SK-N-SH (cell line): ENCODE data around the gene RSKR. TPM values are rescaled to one million over a fixed set of nuclear protein-coding genes. Genes with fewer than 3 reads are reported as not detected.

Experiments used
- CTCF ChIA-PET: fragments of 300-600, 350-600 bp; formaldehyde crosslinking; extraction: SDS; loops from one replicate; lab custom pipeline; 2021; lab: Yijun Ruan, JAX
- POLR2A ChIA-PET: fragments of 350-600 bp; sonication (Branson Sonifier 250); formaldehyde crosslinking; extraction: SDS; loops from one replicate; lab custom pipeline; 2020; ENCODE audit warnings: antibody characterized with exemption, inconsistent platforms; lab: Yijun Ruan, JAX
- DNase-seq: peaks from one replicate; pipeline ENCODE4 v3.0.0; 2012
- H2AFZ ChIP-seq: fragments of 200-600 bp; sonication (generic); 2 replicates; pipeline ENCODE4 v1.8.1; 2016; ENCODE audit warnings: antibody characterized with exemption, mild to moderate bottlenecking, low read depth
- H3F3A ChIP-seq: fragments of 200-600 bp; sonication (generic); replicated peaks from 2 replicates; pipeline ENCODE3; 2016; ENCODE audit warnings: antibody characterized with exemption, mild to moderate bottlenecking; ENCODE audit not compliant: insufficient read depth
- H3K27ac ChIP-seq, 2 experiments: fragments of 200-500 bp in 1 of 2; fragments of 200-600 bp in 1 of 2; sonication (Bioruptor generic) in 1 of 2; sonication (generic), shearing (Covaris generic) in 1 of 2; 2 replicates each; pipeline versions ENCODE4 v1.5.1 to v1.6.1; 2014 to 2016; ENCODE audit warnings: low read depth in 2 of 2, inconsistent platforms in 1 of 2, low read length in 1 of 2, mild to moderate bottlenecking in 1 of 2, mixed read lengths in 1 of 2
- H3K27me3 ChIP-seq: fragments of 200-600 bp; sonication (generic), shearing (Covaris generic); 2 replicates; pipeline ENCODE4 v1.6.1; 2016; ENCODE audit warnings: mixed run types; ENCODE audit not compliant: insufficient read depth
- H3K36me3 ChIP-seq, 2 experiments: fragments of 200-500 bp in 1 of 2; fragments of 200-600 bp in 1 of 2; sonication (Bioruptor generic) in 1 of 2; sonication (generic) in 1 of 2; replicated peaks in 1 of 2; 2 replicates each; pipeline versions ENCODE3 to v1.5.1; 2014 to 2016; ENCODE audit warnings: low read length in 1 of 2, mild to moderate bottlenecking in 1 of 2; ENCODE audit not compliant: insufficient read depth in 2 of 2, control insufficient read depth in 1 of 2
- H3K4me1 ChIP-seq, 2 experiments: fragments of 200-500 bp in 1 of 2; fragments of 200-600 bp in 1 of 2; sonication (Bioruptor generic) in 1 of 2; sonication (generic), shearing (Covaris generic) in 1 of 2; 2 replicates each; pipeline versions ENCODE4 v1.5.1 to v1.6.1; 2014 to 2016; ENCODE audit warnings: low read depth in 1 of 2, low read length in 1 of 2, mixed run types in 1 of 2; ENCODE audit not compliant: insufficient read depth in 2 of 2, control insufficient read depth in 1 of 2
- H3K4me2 ChIP-seq: fragments of 200-600 bp; sonication (generic), shearing (Covaris generic); 2 replicates; pipeline ENCODE4 v1.6.1; 2017; ENCODE audit warnings: mixed run types
- H3K4me3 ChIP-seq, 2 experiments: fragments of 200-500 bp in 1 of 2; fragments of 200-600 bp in 1 of 2; sonication (Bioruptor generic) in 1 of 2; sonication (generic), shearing (Covaris generic) in 1 of 2; 2 replicates each; pipeline versions ENCODE4 v1.5.1 to v1.8.1; 2014 to 2016; ENCODE audit warnings: low read depth in 2 of 2, inconsistent platforms in 1 of 2, low read length in 1 of 2, mild to moderate bottlenecking in 1 of 2, mixed read lengths in 1 of 2, moderate library complexity in 1 of 2
- H3K79me2 ChIP-seq: fragments of 200-600 bp; sonication (generic); 2 replicates; pipeline ENCODE4 v1.8.1; 2017; ENCODE audit warnings: mild to moderate bottlenecking; ENCODE audit not compliant: insufficient read depth
- H3K9ac ChIP-seq: fragments of 200-600 bp; sonication (generic); 2 replicates; pipeline ENCODE4 v1.6.1; 2017; ENCODE audit warnings: mixed run types
- H3K9me2 ChIP-seq: fragments of 200-600 bp; sonication (generic); 2 replicates; pipeline ENCODE4 v1.6.1; 2017; ENCODE audit warnings: mixed run types
- H3K9me3 ChIP-seq: fragments of 200-600 bp; sonication (generic); 2 replicates; pipeline ENCODE4 v1.6.1; 2017; ENCODE audit warnings: mixed run types, mild to moderate bottlenecking, moderate library complexity
- H4K20me1 ChIP-seq: fragments of 200-600 bp; sonication (generic); 2 replicates; pipeline ENCODE4 v1.6.1; 2017; ENCODE audit warnings: mild to moderate bottlenecking, mixed run types; ENCODE audit not compliant: insufficient read depth
- CHD2 ChIP-seq: fragments of 150-350 bp; IDR thresholded peaks from 2 replicates; pipeline ENCODE4 v1.6.1; 2018; ENCODE audit warnings: low read length; ENCODE audit not compliant: partially characterized antibody
- CTCF ChIP-seq: fragments of 200-600 bp; sonication (generic); IDR thresholded peaks from 2 replicates; pipeline ENCODE4 v1.6.1; 2017; ENCODE audit warnings: antibody characterized with exemption, mild to moderate bottlenecking, moderate library complexity
- FOXJ3 ChIP-seq: sonication (generic); formaldehyde crosslinking; IDR thresholded peaks from 2 replicates; pipeline ENCODE4 v1.5.1; 2020; ENCODE audit warnings: mild to moderate bottlenecking, missing genetic modification reagents
- FOXM1 ChIP-seq: IDR thresholded peaks from 2 replicates; pipeline ENCODE4 v1.4.0; 2012; ENCODE audit warnings: low read depth, mild to moderate bottlenecking
- GATA2 ChIP-seq: sonication (generic); formaldehyde crosslinking; IDR thresholded peaks from 2 replicates; pipeline ENCODE4 v1.5.0; 2020; ENCODE audit warnings: mild to moderate bottlenecking, missing genetic modification reagents
- NFIC ChIP-seq: IDR thresholded peaks from 2 replicates; pipeline ENCODE4 v1.4.0; 2012; ENCODE audit warnings: borderline replicate concordance
- NRF1 ChIP-seq: IDR thresholded peaks from 2 replicates; pipeline ENCODE4 v1.6.1; 2012; ENCODE audit warnings: low read depth, mild to moderate bottlenecking, low read length
- PBX3 ChIP-seq: IDR thresholded peaks from 2 replicates; pipeline ENCODE4; 2012
- POLR2AphosphoS5 ChIP-seq: IDR thresholded peaks from 2 replicates; pipeline ENCODE4 v1.6.1; 2012; ENCODE audit warnings: low read depth, low read length
- REST ChIP-seq: IDR thresholded peaks from 2 replicates; pipeline ENCODE4 v1.6.1; 2012; ENCODE audit warnings: mild to moderate bottlenecking, low read depth, low read length, moderate library complexity
- RFX5 ChIP-seq: IDR thresholded peaks from 2 replicates; pipeline ENCODE4 v1.6.1; 2012; ENCODE audit warnings: mild to moderate bottlenecking, improper control_type of control experiment, low read length
- SIN3A ChIP-seq: IDR thresholded peaks from 2 replicates; pipeline ENCODE4 v1.6.1; 2012; ENCODE audit warnings: low read depth, mild to moderate bottlenecking, low read length, moderate library complexity, borderline replicate concordance
- TAF1 ChIP-seq: IDR thresholded peaks from 2 replicates; pipeline ENCODE4 v1.6.1; 2012; ENCODE audit warnings: low read depth, mild to moderate bottlenecking, low read length, moderate library complexity, borderline replicate concordance
- USF2 ChIP-seq: fragments of 150-350 bp; IDR thresholded peaks from 2 replicates; pipeline ENCODE4 v1.6.1; 2017; ENCODE audit warnings: antibody characterized with exemption, low read length, low read depth, borderline replicate concordance
- YY1 ChIP-seq: IDR thresholded peaks from 2 replicates; pipeline ENCODE4 v1.4.0; 2012; ENCODE audit warnings: low read depth, mild to moderate bottlenecking
- WGBS: methylation state at CpG from one replicate; pipeline ENCODE4 v1.1.6; 2017; ENCODE audit warnings: low lambda C conversion rate; 5-methylcytosine and 5-hydroxymethylcytosine counted together
- polyA plus RNA-seq, 3 experiments: library from polyadenylated mRNA; depleted of rRNA; stranded (reverse); fragments of >200 nt; gene quantifications; 2 replicates each; pipeline ENCODE4 v1.2.3, GENCODE V29; 2012

Gene RSKR
- polyA plus RNA-seq, 1 of the 3 experiments (the other 2 are of a cell fraction): 7.9 TPM

- POLR2A ChIA-PET: no interaction called here
- H3F3A ChIP-seq: no peaks in the 10 kb centered on the region
These were observed 8.2 kb upstream of the RSKR start for GRCh38 chr17:28622186-28622585.

GRCh38 chr17:28620010-28620409 is 6.0 kb upstream of the RSKR start:
- no peak for DNase-seq
- H3K4me1 ChIP-seq: no peaks in the 10 kb centered on the region
- H3K9ac ChIP-seq: no peak overlapping the region
- no peaks in the 10 kb centered on the region for H3F3A ChIP-seq
- no peaks in the 10 kb centered on the region; the same call in 1 of the 2 replicates for H3K79me2 ChIP-seq
- no peak overlapping the region for H2AFZ ChIP-seq
- TF ChIP-seq TAF1 (no peak), NFIC (no peak), GATA2 (CRISPR knock-in tag) (no peak), CHD2 (no peak), NRF1 (no peak), FOXM1 (no peak), SIN3A (no peak), USF2 (no peak), POLR2AphosphoS5 (no peak), REST (no peak), CTCF (no peak), YY1 (no peak), FOXJ3 (no peak)
- POLR2A ChIA-PET: no interaction called here
- H3K27me3 ChIP-seq: no peaks in the 10 kb centered on the region
- H3K9me3 ChIP-seq: no peaks in the 10 kb centered on the region
- no peaks in the 10 kb centered on the region for H4K20me1 ChIP-seq
- WGBS: 66% methylated on average over 2 of the region's 2 CpGs
- CTCF ChIA-PET: interaction anchor here (7.0 kb wide), 1 partner anchor 8 kb away, joined by 37 read pairs; no protein-coding TSS in a partner anchor
- H3K27ac ChIP-seq: no peak overlapping the region
- H3K36me3 ChIP-seq: peaks cover 79 to 88% of the 10 kb centered on the region in 2 experiments
- H3K9me2 ChIP-seq: no peaks in the 10 kb centered on the region
- H3K4me3 ChIP-seq: no peak overlapping the region; a peak in 1 of 4 replicates
- H3K4me2 ChIP-seq: no peak overlapping the region

More at GRCh38 chr17:28622186-28622585, 8.2 kb upstream of the RSKR start:
- Histone ChIP-seq H3K9me3 (no peaks in the 10 kb centered on the region), H3K27me3 (no peaks in the 10 kb centered on the region), H2AFZ (no peak overlapping the region), H4K20me1 (no peaks in the 10 kb centered on the region), H3K9me2 (no peaks in the 10 kb centered on the region), H3K79me2 (no peaks in the 10 kb centered on the region; the same call in 1 of the 2 replicates), H3K36me3 (peaks cover 71 to 79% of the 10 kb centered on the region in 2 experiments), H3K4me1 (no peaks in the 10 kb centered on the region), H3K27ac (no peak overlapping the region), H3K4me2 (no peak overlapping the region), H3K9ac (no peak overlapping the region), H3K4me3 (no peak overlapping the region)
- CTCF ChIA-PET: interaction anchor here (1.2 to 7.0 kb wide), 2 partner anchors 11 to 22 kb away, joined by 6 to 37 read pairs; no protein-coding TSS in a partner anchor
- no peak for TF ChIP-seq RFX5
- no peak for TF ChIP-seq PBX3
- no peak for TF ChIP-seq FOXJ3
- no peak for TF ChIP-seq FOXM1
- WGBS: 100% methylated on average over 3 of the region's 3 CpGs
- no peak for DNase-seq
